GM12878 (cell line): ENCODE results near the gene VSTM2B. TPM values are rescaled to one million over a fixed set of nuclear protein-coding genes. Genes with fewer than 3 reads are reported as not detected.

Experiments
- ATAC-seq: fragments of 200-7000 bp; cut with Tn5 transposase; 3 replicates; pipeline ENCODE4 v1.9.1; 2020; ENCODE audit warnings: mild to moderate bottlenecking, moderate library complexity
- BruUV-seq: library from RNA; stranded (reverse); fragments of 400-500 nt; replicated peaks from 2 replicates; lab custom pipeline; 2021; lab: Mats Ljungman, UMichigan
- CTCF ChIA-PET: fragments of 300-600 bp; sonication (Branson Sonifier 250); formaldehyde crosslinking; extraction: SDS; loops from one replicate; lab custom pipeline; 2021; ENCODE audit warnings: inconsistent platforms; lab: Yijun Ruan, JAX
- POLR2A ChIA-PET: fragments of 350-600 bp; formaldehyde crosslinking; extraction: SDS; loops from one replicate; lab custom pipeline; 2021; ENCODE audit warnings: inconsistent platforms; lab: Charles Lee
- RAD21 ChIA-PET: fragments of 300-600 bp; sonication (Branson Sonifier 250); formaldehyde crosslinking; loops from one replicate; lab custom pipeline; 2023; ENCODE audit warnings: antibody characterized with exemption; ENCODE audit not compliant: unreplicated experiment; lab: Charles Lee
- SMC1A ChIA-PET: fragments of 300-600 bp; sonication (Branson Sonifier 250); formaldehyde crosslinking; loops from one replicate; lab custom pipeline; 2023; ENCODE audit not compliant: unreplicated experiment, uncharacterized antibody; lab: Charles Lee
- DNase-seq: peaks from one replicate; pipeline ENCODE4 v3.0.0-alpha.2; 2011; ENCODE audit warnings: low read depth, low spot score
- FAIRE-seq: peaks from 3 replicates; lab custom pipeline; 2011; peaks lifted over from hg19 to GRCh38; lab: Jason Lieb, UNC
- H2AFZ ChIP-seq: 2 replicates; pipeline ENCODE4 v1.6.0; 2011; ENCODE audit warnings: low read depth, low read length, control low read depth; ENCODE audit not compliant: control insufficient read depth
- H3K27ac ChIP-seq: 2 replicates; pipeline ENCODE4 v1.5.1; 2011; ENCODE audit warnings: control low read depth; ENCODE audit not compliant: control insufficient read depth, insufficient read depth
- H3K27me3 ChIP-seq, 2 experiments: replicated peaks in 1 of 2; 2 replicates each; pipeline versions ENCODE4 v1.6.0 to v1.6.1; 2011; ENCODE audit warnings: low read length in 1 of 2; ENCODE audit not compliant: control insufficient read depth in 2 of 2, insufficient read depth in 2 of 2
- H3K36me3 ChIP-seq, 2 experiments: 2 replicates each; pipeline ENCODE4 v1.5.1; 2011; ENCODE audit warnings: low read length in 1 of 2; ENCODE audit not compliant: control insufficient read depth in 2 of 2, insufficient read depth in 2 of 2
- H3K4me1 ChIP-seq: 2 replicates; pipeline ENCODE4 v1.6.1; 2011; ENCODE audit warnings: mild to moderate bottlenecking, low read length, moderate library complexity, mixed read lengths; ENCODE audit not compliant: control insufficient read depth, insufficient read depth
- H3K4me2 ChIP-seq: 2 replicates; pipeline ENCODE4 v1.6.0; 2011; ENCODE audit warnings: control low read depth; ENCODE audit not compliant: control insufficient read depth, insufficient read depth
- H3K4me3 ChIP-seq: fragments of 200-600 bp; sonication (generic); 2 replicates; pipeline ENCODE4 v1.5.1; 2016
- H3K79me2 ChIP-seq: 2 replicates; pipeline ENCODE4 v1.6.0; 2011; ENCODE audit warnings: low read length; ENCODE audit not compliant: control insufficient read depth, insufficient read depth
- H3K9ac ChIP-seq: 2 replicates; pipeline ENCODE4 v1.8.0; 2011; ENCODE audit warnings: low read length, control low read depth, mixed read lengths; ENCODE audit not compliant: control insufficient read depth, insufficient read depth
- H3K9me3 ChIP-seq: replicated peaks from 3 replicates; pipeline ENCODE4 v1.5.1; 2011; ENCODE audit warnings: mild to moderate bottlenecking, low read length; ENCODE audit not compliant: control insufficient read depth, insufficient read depth
- H4K20me1 ChIP-seq: 2 replicates; pipeline ENCODE4 v1.6.0; 2011; ENCODE audit not compliant: control insufficient read depth, insufficient read depth
- CTCF ChIP-seq, 3 experiments: IDR thresholded peaks in 2 of 3; conservative IDR thresholded peaks in 1 of 3; 2 replicates each; pipeline ENCODE4 v1.5.1; 2011; ENCODE audit warnings: low read depth in 3 of 3, low read length in 3 of 3, mild to moderate bottlenecking in 3 of 3, control low read depth in 2 of 3, moderate library complexity in 2 of 3, inconsistent platforms in 1 of 3, mixed read lengths in 1 of 3; ENCODE audit not compliant: control insufficient read depth in 2 of 3, insufficient read depth in 1 of 3; ENCODE audit errors: extremely low read depth in 1 of 3
- KAT2A ChIP-seq: conservative IDR thresholded peaks from 2 replicates; pipeline ENCODE4 v1.6.1; 2011; ENCODE audit warnings: low read depth, low read length; ENCODE audit not compliant: control insufficient read depth
- RAD21 ChIP-seq: IDR thresholded peaks from 2 replicates; pipeline ENCODE4 v1.6.1; 2011; ENCODE audit warnings: mild to moderate bottlenecking, low read depth, low read length, moderate library complexity; ENCODE audit not compliant: insufficient read depth
- SMC3 ChIP-seq: IDR thresholded peaks from 2 replicates; pipeline ENCODE4 v1.6.1; 2011; ENCODE audit warnings: low read length, improper control_type of control experiment, borderline replicate concordance
- WGBS: methylation state at CpG from one replicate; pipeline ENCODE4 v1.1.6; 2016; ENCODE audit warnings: low lambda C conversion rate; ENCODE audit not compliant: insufficient replicate concordance, insufficient coverage; ENCODE audit errors: missing lambda C conversion rate; 5-methylcytosine and 5-hydroxymethylcytosine counted together
- in situ Hi-C: fragments of 300-500 bp; cut with MboI; formaldehyde crosslinking; loops from 9 replicates; pipeline ENCODE4 v1.14.3; 2018; ENCODE audit warnings: mixed read lengths
- intact Hi-C: fragments of 100-400 bp; cut with micrococcal nuclease; formaldehyde crosslinking; loops from one replicate; pipeline ENCODE4 v1.14.2; 2022; ENCODE audit not compliant: unreplicated experiment
- polyA plus RNA-seq, 11 experiments: library from polyadenylated mRNA; depleted of rRNA in 4 of 11; unstranded in 6 of 11; stranded (reverse) in 5 of 11; fragments of >200 nt; fragmentation: Nextera tagmentation in 4 of 11; fragmentation: Illumina TruSeq in 1 of 11; extraction: Ambion mirVana in 4 of 11; extraction: Trizol in 1 of 11; gene quantifications; 1 replicate in 1 of 11; 2 replicates in 10 of 11; pipeline versions ENCODE4 v1.2.1 to v1.2.3, GENCODE V29; 2011 to 2016; ENCODE audit warnings: inconsistent platforms in 2 of 11, missing spikeins in 2 of 11, low read depth in 1 of 11
- total RNA-seq, 4 experiments: library from RNA; depleted of rRNA in 3 of 4; stranded (reverse); fragments of >200 nt in 3 of 4; fragmentation: Illumina TruSeq in 1 of 4; extraction: Trizol in 1 of 4; gene quantifications; 2 replicates each; pipeline versions ENCODE4 v1.2.1 to v1.2.3, GENCODE V29; 2013 to 2021

Gene VSTM2B
- total and polyA plus RNA-seq, 10 of the 15 experiments (the other 5 are each of a cell fraction or from before 2014, with no cell fraction given): not detected

- H2AFZ ChIP-seq: no peak overlapping the region
- no peaks in the 10 kb centered on the region for H3K79me2 ChIP-seq
- no peaks in the 10 kb centered on the region for H4K20me1 ChIP-seq
- no peaks in the 10 kb centered on the region for H3K36me3 ChIP-seq
- no peaks in the 10 kb centered on the region for H3K9me3 ChIP-seq
- intact Hi-C loops: loop anchor here (10.0 kb wide), 1 partner anchor 122 kb away; no protein-coding TSS in a partner anchor
- H3K4me2 ChIP-seq: no peak overlapping the region
- FAIRE-seq: no peak
- peak; percentile 66 for TF ChIP-seq RAD21
- TF ChIP-seq KAT2A: no peak
- TF ChIP-seq SMC3: peak; percentile 39; the same call in 1 of the 2 replicates
- TF ChIP-seq CTCF (IDR thresholded peaks at IDR 0.05 in 2 of 3, conservative IDR thresholded peaks at IDR 0.05 in 1 of 3; ENCODE audit: control insufficient read depth in 2 of 3, extremely low read depth in 1 of 3, insufficient read depth in 1 of 3, low read depth in 3 of 3, low read length in 3 of 3): peak; percentile 22 to 48 (median 35); a peak in 3 of 6 replicates
- TF ChIP-seq, all 136 proteins: peak for 3
- SMC1A ChIA-PET: interaction anchor here (0.7 kb wide), 1 partner anchor 9 kb away, joined by 3 read pairs; the partner anchor contains the start of gene POP4
- in situ Hi-C loops: no loop called here
- RAD21 ChIA-PET: interaction anchor here (0.7 kb wide), 1 partner anchor 1446 kb away, joined by 3 read pairs; no protein-coding TSS in a partner anchor
- 12% methylated on average over 9 of the region's 9 CpGs for WGBS
- H3K9ac ChIP-seq: no peak overlapping the region
- no peaks in the 10 kb centered on the region; a peak in 1 of 4 replicates for H3K27me3 ChIP-seq
- H3K4me1 ChIP-seq: no peaks in the 10 kb centered on the region
- POLR2A ChIA-PET: no interaction called here
- H3K27ac ChIP-seq: no peak overlapping the region
- H3K4me3 ChIP-seq: no peak overlapping the region
- BruUV-seq: no TSS peak
- CTCF ChIA-PET: interaction anchor here (0.6 to 1.6 kb wide), 2 partner anchors 14 to 59 kb away, joined by 3 to 5 read pairs; no protein-coding TSS in a partner anchor
- DNase-seq (no peak), ATAC-seq (no peak)
Measured at GRCh38 chr19:29596885-29597525, 71.2 kb downstream of the VSTM2B start.
